Activated gamma-delta T cell (primary cell): ENCODE results near the gene KDM3A.

Experiments used
- DNase-seq: peaks from one replicate; lab custom pipeline; 2025; lab: John Stamatoyannopoulos, UW

The KDM3A gene

GRCh38 chr2:86513948-86514660 lies 72.9 kb downstream of the KDM3A start:
- DNase-seq: no peak

- DNase-seq: no peak
Measured at GRCh38 chr2:86518481-86518880, 77.3 kb downstream of the KDM3A start.

DNA sequence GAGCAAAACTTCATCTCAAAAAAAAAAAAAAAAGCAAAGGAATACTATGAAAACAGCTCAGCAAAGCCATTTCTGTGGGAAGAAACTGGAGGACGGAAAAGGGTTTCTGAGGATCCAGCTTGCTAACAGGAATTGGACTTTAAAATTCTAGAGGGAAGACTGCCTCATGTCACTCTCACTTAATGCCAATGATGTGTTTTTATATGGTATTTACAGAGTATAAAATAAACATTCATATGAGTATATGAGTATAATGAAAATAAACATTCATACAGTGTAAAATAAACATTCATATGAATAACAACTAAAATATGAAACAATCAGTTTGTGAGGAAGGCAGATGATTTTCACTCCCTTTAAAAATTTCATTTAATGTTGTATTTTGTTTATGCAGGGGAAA lies 78.2 kb downstream of the KDM3A start:
- DNase-seq: no peak

GRCh38 chr2:86520153-86520552 lies 79.0 kb downstream of the KDM3A start:
- DNase-seq: no peak

DNA sequence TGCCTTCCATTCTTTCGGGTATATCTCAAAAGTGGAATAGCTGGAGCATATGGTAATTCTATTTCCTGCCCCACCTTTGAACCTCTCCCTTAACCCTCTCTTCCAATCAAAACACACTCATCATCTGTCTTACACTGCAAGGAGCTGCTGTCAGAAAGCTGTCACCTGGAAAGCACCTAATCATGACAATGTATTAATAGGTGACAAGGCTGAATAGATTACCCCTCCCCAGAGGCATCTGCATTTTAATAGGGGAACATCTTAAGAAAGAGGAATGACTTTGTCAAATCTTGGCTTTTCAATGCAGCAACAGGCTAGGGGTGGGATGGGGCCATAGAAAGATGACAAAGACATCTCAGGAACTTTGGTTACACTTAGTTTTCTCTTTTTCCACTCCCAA lies 80.8 kb downstream of the KDM3A start:
- no peak for DNase-seq

- no peak for DNase-seq
Measured at GRCh38 chr2:86522711-86523110, 81.5 kb downstream of the KDM3A start.

DNA sequence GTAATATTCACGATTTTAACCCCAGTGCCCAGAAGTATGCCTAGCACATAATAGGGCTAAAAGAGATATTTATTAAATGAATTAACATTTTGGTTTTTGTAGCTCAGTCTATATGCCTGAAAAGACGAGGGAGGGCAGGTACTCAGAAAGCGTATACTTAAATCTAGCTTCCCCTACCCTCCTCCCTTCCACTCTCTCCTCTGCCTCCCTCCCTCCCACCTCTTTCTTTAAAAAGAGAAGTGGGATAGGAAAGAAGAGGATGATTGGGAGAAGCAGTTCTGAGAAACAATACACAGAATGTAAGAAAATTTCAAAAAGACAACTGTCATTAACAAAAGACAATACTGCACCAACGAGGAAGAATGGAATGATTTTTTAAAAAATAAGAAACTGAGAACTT lies 82.3 kb downstream of the KDM3A start:
- no peak for DNase-seq

GRCh38 chr2:86525421-86526340 lies 84.5 kb downstream of the KDM3A start:
- no peak for DNase-seq

DNA sequence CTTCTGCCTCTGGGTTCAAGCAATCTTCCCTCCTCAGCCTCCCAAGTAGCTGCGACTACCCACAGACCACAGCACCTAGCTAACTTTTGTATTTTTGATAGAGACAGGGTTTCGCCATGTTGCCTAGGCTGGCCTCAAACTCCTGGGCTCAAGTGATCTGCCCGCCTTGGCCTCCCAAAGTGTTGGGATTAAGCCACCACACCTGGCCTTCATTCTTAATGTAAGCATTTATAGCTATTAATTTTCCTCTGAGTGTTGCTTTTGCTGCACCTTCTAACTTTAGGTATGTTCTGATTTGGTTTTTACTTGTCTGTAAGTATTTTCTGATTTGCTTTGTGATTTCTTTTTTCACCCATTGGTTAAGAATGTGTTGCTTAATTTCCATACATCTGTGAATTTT lies 92.4 kb downstream of the KDM3A start:
- DNase-seq: no peak

GRCh38 chr2:86541334-86541733 lies 100.2 kb downstream of the KDM3A start:
- no peak for DNase-seq
